Measurements from ENCODE around the gene GPC6.

DNA sequence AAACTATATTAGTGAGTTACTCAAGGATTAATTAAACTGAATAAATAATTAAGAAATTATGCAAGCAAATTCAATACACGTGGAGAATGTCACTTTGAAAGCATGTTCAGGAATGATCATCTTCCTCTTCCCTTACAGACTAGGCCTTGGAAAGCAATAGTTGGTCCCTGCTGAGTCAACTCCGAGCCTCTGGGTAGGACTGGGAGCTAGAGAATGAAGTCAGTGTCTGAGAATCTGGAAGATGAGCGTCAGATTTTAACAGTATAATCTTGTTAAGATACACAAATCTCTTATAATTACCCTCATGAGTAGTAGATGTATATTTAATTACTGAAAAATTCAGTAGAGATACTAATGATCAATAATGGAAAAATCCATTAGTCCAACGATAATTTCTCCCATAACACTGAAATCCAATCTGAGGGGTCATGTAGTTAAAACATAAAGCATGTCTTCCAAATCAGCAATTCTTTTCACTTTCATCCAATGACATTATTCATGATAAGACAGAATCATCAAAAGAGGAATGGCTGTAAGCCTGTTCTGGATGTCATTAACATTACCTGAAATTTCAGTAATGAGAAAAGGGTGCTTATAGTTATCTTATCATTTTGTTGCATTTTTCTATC is 829.9 kb downstream of the GPC6 start:
- TF ChIP-seq POLR2AphosphoS5 (IDR thresholded peaks at IDR 0.05; ENCODE audit: low read depth, low read length) (0 out of 2 replicates have a peak, but pooled peaks have one; percentile 15), RAD21 (IDR thresholded peaks at IDR 0.05; ENCODE audit: low read length) (peak; percentile 3), FOXJ3 (CRISPR knock-in tag; IDR thresholded peaks at IDR 0.05) (peak; percentile 72; the same call in 1 of the 2 replicates)
- TF ChIP-seq, protein P1, sequence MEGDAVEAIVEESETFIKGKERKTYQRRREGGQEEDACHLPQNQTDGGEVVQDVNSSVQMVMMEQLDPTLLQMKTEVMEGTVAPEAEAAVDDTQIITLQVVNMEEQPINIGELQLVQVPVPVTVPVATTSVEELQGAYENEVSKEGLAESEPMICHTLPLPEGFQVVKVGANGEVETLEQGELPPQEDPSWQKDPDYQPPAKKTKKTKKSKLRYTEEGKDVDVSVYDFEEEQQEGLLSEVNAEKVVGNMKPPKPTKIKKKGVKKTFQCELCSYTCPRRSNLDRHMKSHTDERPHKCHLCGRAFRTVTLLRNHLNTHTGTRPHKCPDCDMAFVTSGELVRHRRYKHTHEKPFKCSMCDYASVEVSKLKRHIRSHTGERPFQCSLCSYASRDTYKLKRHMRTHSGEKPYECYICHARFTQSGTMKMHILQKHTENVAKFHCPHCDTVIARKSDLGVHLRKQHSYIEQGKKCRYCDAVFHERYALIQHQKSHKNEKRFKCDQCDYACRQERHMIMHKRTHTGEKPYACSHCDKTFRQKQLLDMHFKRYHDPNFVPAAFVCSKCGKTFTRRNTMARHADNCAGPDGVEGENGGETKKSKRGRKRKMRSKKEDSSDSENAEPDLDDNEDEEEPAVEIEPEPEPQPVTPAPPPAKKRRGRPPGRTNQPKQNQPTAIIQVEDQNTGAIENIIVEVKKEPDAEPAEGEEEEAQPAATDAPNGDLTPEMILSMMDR (IDR thresholded peaks at IDR 0.05): no peak
- TF ChIP-seq, protein P2, sequence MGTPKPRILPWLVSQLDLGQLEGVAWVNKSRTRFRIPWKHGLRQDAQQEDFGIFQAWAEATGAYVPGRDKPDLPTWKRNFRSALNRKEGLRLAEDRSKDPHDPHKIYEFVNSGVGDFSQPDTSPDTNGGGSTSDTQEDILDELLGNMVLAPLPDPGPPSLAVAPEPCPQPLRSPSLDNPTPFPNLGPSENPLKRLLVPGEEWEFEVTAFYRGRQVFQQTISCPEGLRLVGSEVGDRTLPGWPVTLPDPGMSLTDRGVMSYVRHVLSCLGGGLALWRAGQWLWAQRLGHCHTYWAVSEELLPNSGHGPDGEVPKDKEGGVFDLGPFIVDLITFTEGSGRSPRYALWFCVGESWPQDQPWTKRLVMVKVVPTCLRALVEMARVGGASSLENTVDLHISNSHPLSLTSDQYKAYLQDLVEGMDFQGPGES (IDR thresholded peaks at IDR 0.05; ENCODE audit: low read depth, low read length): no peak
